Nephron progenitor cell (in vitro differentiated cells): Measurements from ENCODE around the gene FOXE3.

Source experiments
- DNase-seq: peaks from one replicate; pipeline ENCODE4 v3.0.0; 2021
- H3K27ac Mint-ChIP-seq: 2 replicates; pipeline ENCODE4 v1.8.0; 2021; ENCODE audit warnings: mild to moderate bottlenecking, moderate library complexity, mixed read lengths
- H3K27me3 Mint-ChIP-seq: 2 replicates; pipeline ENCODE4 v1.8.0; 2021; ENCODE audit warnings: mild to moderate bottlenecking, low read depth, mixed read lengths; ENCODE audit not compliant: poor library complexity
- H3K36me3 Mint-ChIP-seq: 2 replicates; pipeline ENCODE4 v1.8.0; 2021; ENCODE audit warnings: low read depth, mixed read lengths
- H3K4me1 Mint-ChIP-seq: 2 replicates; pipeline ENCODE4 v1.8.0; 2021; ENCODE audit warnings: mixed read lengths
- H3K4me3 Mint-ChIP-seq: 2 replicates; pipeline ENCODE4 v1.8.0; 2021; ENCODE audit warnings: mild to moderate bottlenecking, moderate library complexity, mixed read lengths
- H3K9me3 Mint-ChIP-seq: 2 replicates; pipeline ENCODE4 v1.8.0; 2021; ENCODE audit warnings: mild to moderate bottlenecking, moderate library complexity, mixed read lengths
- TF ChIP-seq, protein P1 (sequence below): fragments of 200-600 bp; sonication (generic); IDR thresholded peaks from 2 replicates; pipeline ENCODE4 v1.5.0; 2021; ENCODE audit warnings: antibody characterized with exemption

Gene FOXE3

DNA sequence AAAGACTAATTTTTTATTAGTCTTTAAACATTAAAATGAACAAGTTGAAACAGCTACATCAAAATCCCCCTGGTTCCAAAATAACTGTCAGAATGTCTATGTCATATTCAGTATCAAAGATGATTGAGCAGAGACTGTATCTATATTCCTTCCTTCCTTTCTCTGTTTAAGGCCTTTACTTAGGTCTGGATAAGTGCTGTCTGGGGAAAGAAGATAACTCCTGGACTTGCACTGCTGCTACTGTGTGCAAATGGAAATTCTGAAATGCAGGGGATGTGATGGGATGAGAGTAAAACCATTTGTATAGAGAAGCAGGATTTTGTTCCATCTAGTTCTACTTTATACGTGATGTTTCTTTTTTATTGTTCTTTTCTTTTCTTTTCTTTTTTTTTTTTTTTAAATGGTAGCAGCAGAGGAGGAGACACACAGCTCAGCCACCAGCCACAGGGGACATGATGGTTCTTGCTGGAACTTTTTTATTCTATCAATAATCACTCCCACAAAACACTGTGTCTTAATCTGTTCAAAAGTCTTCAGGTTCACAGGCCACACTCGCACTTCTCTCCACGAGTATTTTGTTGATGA lies 33.6 kb upstream of the FOXE3 start:
- Mint-ChIP-seq H3K9me3 (no peaks in the 10 kb centered on the region), H3K4me1 (peaks cover 8% of the 10 kb centered on the region), H3K27ac (no peak overlapping the region), H3K27me3 (peaks cover 14% of the 10 kb centered on the region), H3K36me3 (peaks cover 48% of the 10 kb centered on the region), H3K4me3 (no peak overlapping the region)
- no peak for DNase-seq
- TF ChIP-seq, protein P1, sequence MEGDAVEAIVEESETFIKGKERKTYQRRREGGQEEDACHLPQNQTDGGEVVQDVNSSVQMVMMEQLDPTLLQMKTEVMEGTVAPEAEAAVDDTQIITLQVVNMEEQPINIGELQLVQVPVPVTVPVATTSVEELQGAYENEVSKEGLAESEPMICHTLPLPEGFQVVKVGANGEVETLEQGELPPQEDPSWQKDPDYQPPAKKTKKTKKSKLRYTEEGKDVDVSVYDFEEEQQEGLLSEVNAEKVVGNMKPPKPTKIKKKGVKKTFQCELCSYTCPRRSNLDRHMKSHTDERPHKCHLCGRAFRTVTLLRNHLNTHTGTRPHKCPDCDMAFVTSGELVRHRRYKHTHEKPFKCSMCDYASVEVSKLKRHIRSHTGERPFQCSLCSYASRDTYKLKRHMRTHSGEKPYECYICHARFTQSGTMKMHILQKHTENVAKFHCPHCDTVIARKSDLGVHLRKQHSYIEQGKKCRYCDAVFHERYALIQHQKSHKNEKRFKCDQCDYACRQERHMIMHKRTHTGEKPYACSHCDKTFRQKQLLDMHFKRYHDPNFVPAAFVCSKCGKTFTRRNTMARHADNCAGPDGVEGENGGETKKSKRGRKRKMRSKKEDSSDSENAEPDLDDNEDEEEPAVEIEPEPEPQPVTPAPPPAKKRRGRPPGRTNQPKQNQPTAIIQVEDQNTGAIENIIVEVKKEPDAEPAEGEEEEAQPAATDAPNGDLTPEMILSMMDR: no peak

DNA sequence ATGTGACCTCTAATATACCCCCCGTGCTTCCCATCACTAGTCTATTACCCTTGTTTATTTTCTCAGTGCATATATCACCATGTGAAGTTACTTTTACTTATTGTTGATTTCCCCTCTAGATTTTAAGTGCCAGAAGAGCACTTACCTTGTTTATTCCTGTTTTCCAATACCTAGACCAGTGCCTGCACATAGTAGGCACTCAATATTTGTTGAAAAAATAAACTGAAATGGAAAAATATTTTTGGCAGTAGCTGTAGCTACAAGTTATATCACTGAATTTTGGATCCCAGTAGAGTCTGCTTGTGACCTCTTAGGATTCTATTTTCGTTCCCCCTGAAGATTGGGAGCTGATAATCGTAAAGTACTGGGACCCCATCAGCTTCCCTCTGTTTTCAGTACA lies 32.0 kb upstream of the FOXE3 start:
- H3K27ac Mint-ChIP-seq: no peak overlapping the region
- TF ChIP-seq, protein P1: no peak
- no peaks in the 10 kb centered on the region for H3K9me3 Mint-ChIP-seq
- H3K4me3 Mint-ChIP-seq: no peak overlapping the region
- peaks cover 37% of the 10 kb centered on the region for H3K36me3 Mint-ChIP-seq
- peaks cover 10% of the 10 kb centered on the region for H3K4me1 Mint-ChIP-seq
- no peak for DNase-seq
- peaks cover 30% of the 10 kb centered on the region for H3K27me3 Mint-ChIP-seq

DNA sequence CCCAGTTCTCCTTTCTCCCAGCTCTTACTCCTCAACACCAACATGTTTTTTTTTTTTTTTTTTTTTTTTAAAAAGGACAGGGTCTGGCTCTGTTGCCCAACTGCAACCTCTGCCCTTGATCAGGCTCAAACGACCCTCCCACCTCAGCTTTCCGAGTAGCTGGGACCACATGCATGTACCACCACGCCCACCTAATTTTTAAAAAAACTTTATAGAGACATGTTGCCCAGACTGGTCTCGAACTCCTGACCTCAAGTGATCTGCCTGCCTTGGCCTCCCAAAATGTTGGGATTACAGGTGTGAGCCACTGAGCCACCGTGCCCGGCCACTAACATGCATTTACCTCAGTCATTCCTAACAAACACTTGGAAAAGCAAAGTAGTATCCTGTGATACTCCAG lies 31.1 kb upstream of the FOXE3 start:
- no peak for DNase-seq
- Mint-ChIP-seq H3K27me3 (peaks cover 37% of the 10 kb centered on the region), H3K9me3 (no peaks in the 10 kb centered on the region), H3K4me1 (peaks cover 11% of the 10 kb centered on the region), H3K27ac (no peak overlapping the region), H3K4me3 (no peak overlapping the region), H3K36me3 (peaks cover 29% of the 10 kb centered on the region)
- TF ChIP-seq, protein P1: no peak

DNA sequence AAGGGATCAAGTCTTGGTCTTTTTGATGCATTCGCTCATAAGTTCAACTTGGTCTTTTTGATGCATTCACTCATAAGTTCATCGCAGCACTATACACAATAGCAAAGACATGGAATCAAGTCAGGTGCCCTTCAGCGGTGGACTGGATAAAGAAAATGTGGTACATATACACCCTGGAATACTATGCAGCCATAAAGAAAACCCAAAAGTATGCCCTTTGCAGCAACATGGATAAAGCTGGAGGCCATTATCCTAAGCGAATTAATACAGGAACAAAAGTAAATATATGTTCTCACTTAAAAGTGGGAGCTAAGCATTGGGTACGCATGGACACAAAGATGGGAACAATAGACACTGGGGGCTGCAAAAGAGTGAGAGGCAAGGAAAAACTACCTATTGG lies 29.8 kb upstream of the FOXE3 start:
- DNase-seq: no peak
- peaks cover 21% of the 10 kb centered on the region for H3K4me1 Mint-ChIP-seq
- TF ChIP-seq, protein P1: no peak
- H3K36me3 Mint-ChIP-seq: peaks cover 21% of the 10 kb centered on the region
- H3K9me3 Mint-ChIP-seq: no peaks in the 10 kb centered on the region
- no peak overlapping the region for H3K4me3 Mint-ChIP-seq
- peaks cover 48% of the 10 kb centered on the region for H3K27me3 Mint-ChIP-seq
- H3K27ac Mint-ChIP-seq: no peak overlapping the region

DNA sequence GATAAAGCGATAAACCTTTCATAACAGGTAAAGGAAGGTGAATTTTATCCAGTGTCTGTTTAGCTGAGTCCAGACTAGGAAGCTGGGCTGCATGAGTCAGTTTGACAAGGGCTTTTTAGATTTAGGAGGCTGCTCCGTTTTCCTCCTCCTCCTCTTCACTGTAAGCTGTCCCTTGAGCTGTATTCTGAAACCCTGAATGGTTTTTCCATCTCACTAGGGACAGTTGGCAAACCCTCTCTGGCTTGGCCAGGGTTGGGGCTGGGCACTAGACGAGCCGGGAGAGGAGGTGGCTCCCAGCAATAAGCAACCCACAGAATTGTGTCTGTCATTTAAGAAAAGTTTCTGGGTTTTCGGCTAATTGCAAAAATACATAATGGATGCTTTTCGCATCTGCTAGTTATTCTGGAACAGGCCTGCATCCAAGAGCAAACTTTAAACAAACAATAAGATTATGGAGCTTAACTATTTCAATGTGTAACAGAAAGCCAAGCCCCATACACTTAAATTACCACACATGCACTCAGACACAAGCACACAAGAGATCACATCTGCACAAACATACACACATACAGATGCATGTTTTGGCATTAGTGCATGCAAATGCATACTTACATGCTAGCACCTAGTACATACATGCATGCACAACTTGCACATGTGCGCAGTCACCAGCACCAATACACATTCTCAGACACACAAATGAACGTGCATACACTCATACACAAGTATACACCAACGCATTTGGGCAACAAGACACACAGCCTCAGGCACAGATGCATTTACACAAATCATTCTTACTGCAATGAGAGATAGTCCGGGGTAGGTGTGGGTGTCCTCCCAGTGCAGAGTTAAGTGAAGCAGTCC lies 27.8 kb upstream of the FOXE3 start:
- H3K27me3 Mint-ChIP-seq: peaks cover 68% of the 10 kb centered on the region
- H3K9me3 Mint-ChIP-seq: no peaks in the 10 kb centered on the region
- H3K36me3 Mint-ChIP-seq: peaks cover 6% of the 10 kb centered on the region

More for the DNA sequence above, 27.8 kb upstream of the FOXE3 start:
- H3K4me3 Mint-ChIP-seq: no peak overlapping the region
- TF ChIP-seq, protein P1: no peak
- H3K4me1 Mint-ChIP-seq: peaks cover 21% of the 10 kb centered on the region
- no peak overlapping the region for H3K27ac Mint-ChIP-seq
- DNase-seq: no peak
